Measurements from ENCODE around the gene NUP205.
"Not testable (repeated sequence)": the region's sequence is repeated elsewhere in the genome, so short reads cannot be mapped to it uniquely, and the experiment has no call there.

The NUP205 gene

GRCh38 chr7:135620447-135620846, 62.7 kb downstream of the NUP205 start:
- DNase-seq (ENCODE audit: low spot score), result no peak

GRCh38 chr7:135620980-135621850, 63.5 kb downstream of the NUP205 start:
- peak; percentile 79 for DNase-seq (ENCODE audit: low spot score)

GRCh38 chr7:135634191-135634878, 76.6 kb downstream of the NUP205 start:
- no peak for DNase-seq (ENCODE audit: low spot score)

- DNase-seq (ENCODE audit: low spot score), result not testable (repeated sequence)
Observed at GRCh38 chr7:135639690-135640089, 82.0 kb downstream of the NUP205 start.

DNA sequence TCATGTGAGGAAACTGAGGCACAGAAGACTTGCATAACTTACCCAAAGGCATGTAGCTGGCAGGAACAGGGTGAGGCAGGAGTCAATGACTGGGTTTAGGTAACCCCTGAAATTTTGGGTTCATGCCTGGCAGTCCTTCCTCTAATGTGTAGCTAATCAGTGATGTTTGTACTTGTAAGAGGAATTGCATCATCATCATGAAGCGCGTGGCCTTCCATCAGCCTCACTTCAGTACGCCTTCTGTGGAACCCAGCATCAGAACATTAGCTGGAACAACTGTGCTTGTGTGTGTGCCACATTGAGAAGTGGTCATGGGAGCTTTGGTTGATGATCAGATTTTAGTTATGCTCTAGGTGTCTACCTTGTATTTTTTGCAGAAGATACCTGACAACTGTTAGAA, 86.4 kb downstream of the NUP205 start:
- no peak for DNase-seq (ENCODE audit: low spot score)

DNA sequence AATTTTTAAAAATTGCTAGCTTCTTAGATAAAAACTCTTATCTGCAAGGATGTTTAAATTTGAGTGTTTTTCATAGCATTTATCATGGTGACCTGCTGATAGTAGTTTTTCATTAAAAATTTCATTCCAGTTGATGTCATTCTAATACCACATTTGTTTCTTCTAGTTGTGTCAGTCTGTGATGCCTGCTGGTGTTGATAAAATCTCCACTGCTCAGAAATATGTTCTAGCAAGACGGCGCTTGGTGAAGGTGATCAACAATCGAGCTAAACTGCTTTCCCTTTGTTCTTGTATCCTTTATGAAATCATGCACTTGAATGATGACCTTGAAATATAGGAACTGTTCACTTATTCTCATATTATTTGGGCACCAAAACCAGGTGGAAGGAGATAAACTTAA, 87.0 kb downstream of the NUP205 start:
- no peak for DNase-seq (ENCODE audit: low spot score)

- DNase-seq (ENCODE audit: low spot score), result peak; percentile 77
Observed at GRCh38 chr7:135645296-135645904, 87.7 kb downstream of the NUP205 start.

GRCh38 chr7:135647755-135648154, 90.0 kb downstream of the NUP205 start:
- DNase-seq (ENCODE audit: low spot score), result no peak

- DNase-seq (ENCODE audit: low spot score), result no peak
Observed at GRCh38 chr7:135648235-135648634, 90.5 kb downstream of the NUP205 start.

GRCh38 chr7:135650831-135651573, 93.3 kb downstream of the NUP205 start:
- no peak for DNase-seq (ENCODE audit: low spot score)

DNA sequence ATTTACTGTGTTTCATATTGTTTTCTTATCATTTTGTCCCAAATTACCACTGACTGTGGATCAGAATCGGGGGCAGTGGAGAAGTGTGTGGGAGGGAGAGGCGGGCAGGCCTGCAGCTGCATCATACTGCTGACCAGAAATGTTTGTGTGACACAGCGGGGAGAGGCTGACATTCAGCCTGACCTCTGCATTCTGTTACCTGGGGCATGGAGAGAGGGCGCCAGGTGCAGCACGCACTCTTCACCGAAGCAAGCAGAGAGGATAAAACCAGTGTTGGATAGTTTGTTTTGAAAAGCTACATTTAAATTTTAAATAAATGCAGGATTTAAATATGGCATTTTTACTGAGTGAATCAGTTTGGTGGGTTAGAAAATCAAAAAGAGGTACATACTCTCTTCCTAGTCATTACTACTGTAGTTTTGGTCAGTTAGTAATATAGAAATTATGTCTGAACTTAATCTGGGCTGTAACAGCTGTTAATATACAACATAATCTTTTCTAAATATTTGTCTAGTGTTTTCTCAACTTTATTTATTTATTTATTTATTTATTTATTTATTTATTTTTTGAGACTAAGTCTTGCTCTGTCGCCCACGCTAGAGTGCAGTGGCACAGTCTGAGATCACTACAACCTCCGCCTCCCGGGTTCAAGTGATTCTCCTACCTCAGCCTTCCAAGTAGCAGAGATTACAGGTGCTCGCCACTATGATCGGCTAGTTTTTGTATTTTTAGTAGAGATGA, 95.8 kb downstream of the NUP205 start:
- DNase-seq (ENCODE audit: low spot score), result no peak

DNA sequence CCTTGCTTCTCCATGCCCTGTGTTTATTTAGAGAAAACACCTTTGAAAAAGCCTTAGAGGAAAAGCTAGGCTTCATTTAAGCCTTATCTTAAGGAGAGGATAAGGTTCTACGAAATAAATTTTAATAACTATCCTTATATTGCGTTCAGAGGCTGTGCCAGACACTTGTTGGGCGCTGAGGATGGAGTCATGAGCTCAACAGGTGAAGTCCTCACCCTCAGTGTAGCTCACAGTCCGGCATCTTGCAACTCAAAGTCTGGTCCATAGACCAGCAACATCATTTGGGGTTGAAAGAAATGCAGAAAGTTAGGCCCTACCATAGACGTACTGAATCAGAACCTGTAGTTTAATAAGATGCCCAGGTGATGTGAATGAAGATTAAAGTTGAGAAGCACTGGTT, 100.8 kb downstream of the NUP205 start:
- DNase-seq (ENCODE audit: low spot score), result no peak

DNA sequence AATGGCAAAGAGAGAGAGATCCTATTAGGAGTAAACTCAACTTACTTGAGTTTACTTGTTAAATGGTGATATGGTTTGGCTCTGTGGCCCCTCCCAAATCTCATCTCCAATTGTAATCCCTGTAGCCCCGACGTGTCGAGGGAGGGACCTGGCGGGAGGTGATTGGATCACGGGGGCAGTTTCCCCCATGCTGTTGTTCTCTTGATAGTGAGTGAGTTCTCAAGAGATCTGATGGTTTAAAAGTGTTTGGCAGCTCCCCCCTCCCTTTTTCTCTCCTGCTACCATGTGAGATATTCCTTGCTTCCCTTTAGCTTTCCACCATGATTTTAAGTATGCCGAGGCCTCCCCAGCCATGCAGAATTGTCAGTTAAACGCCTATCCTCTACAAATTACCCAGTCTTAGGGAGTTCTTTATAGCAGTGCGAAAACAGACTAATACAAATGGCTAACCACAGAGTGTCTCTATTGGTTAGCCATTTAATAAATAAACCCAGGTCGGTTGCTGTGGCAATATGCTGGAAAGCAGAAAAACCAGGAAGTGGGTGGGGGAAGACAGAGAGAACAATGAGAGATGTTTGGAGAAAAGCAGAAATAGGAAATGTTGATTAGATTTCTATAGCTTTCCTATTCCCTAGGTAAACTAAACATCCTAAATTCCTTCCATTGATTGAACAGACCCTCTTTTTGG, 101.6 kb downstream of the NUP205 start:
- no peak for DNase-seq (ENCODE audit: low spot score)

DNA sequence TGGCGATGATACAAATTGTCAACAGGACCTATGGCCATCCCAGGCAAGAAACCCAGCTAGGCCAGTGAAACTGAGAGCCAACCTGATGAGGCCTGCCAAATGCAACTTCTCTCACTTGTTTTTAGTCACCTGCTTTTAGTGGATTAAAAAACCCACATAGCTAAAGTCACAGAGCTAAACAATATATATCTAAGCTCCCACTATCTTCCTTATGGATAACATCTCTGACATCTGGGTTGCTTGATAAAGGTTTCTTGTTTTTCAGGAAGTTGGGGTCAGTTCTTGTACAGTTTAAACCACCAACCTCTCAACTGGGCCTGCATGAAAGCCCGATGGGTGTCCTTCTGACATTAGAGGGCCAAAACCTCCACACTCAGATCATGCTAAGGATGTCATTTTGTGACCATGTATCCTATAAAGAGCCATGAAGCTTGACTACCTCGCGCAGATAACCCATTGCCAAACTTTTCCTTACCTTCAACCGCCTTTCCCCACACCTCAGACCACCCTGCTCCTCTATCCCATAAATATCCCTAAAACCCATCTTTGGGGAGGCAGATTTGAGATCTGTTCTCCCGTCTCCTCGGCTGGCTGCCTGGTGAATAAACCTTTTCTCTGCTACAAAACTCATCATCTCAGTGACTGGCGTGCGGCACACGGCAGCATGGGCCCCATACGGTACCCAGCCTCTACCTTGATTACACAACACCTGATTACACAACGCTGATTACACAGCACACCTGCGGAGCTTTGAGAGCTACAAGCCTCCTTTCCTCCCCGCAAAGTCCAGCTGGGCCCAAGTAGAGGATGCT, 103.8 kb downstream of the NUP205 start:
- peak; percentile 21 for DNase-seq (ENCODE audit: low spot score)

- no peak for DNase-seq (ENCODE audit: low spot score)
Observed at GRCh38 chr7:135662123-135662372, 104.3 kb downstream of the NUP205 start.

- peak; percentile 95 for DNase-seq (ENCODE audit: low spot score)
Observed at GRCh38 chr7:135662373-135663114, 104.8 kb downstream of the NUP205 start, which contains the start of gene STMP1. TSS of gene STMP1 (plus strand) at chr7:135662514.

GRCh38 chr7:135664046-135664589, 106.4 kb downstream of the NUP205 start:
- peak; percentile 85 for DNase-seq (ENCODE audit: low spot score)

GRCh38 chr7:135665042-135665441, 107.3 kb downstream of the NUP205 start:
- peak; percentile 74 for DNase-seq (ENCODE audit: low spot score)

- peak; percentile 23 for DNase-seq (ENCODE audit: low spot score)
Observed at GRCh38 chr7:135666156-135666555, 108.4 kb downstream of the NUP205 start.
